Endothelial cell of umbilical vein (primary cell): ENCODE measurements around the gene IGFBP1. TPM values are rescaled to one million over a fixed set of nuclear protein-coding genes. Genes with fewer than 3 reads are reported as not detected.

Source experiments
- BruUV-seq: library from RNA; stranded (reverse); fragments of 400-500 nt; replicated peaks from 2 replicates; lab custom pipeline; 2021; lab: Mats Ljungman, UMichigan
- CTCF ChIA-PET: fragments of 300-600, 350-600 bp; sonication (Branson Sonifier 250); formaldehyde crosslinking; loops from one replicate; lab custom pipeline; 2021; ENCODE audit warnings: antibody characterized with exemption, inconsistent platforms; lab: Charles Lee
- POLR2A ChIA-PET: fragments of 300-600, 350-600 bp; sonication (Branson Sonifier 250); formaldehyde crosslinking; loops from one replicate; lab custom pipeline; 2021; ENCODE audit warnings: antibody characterized with exemption, inconsistent platforms; lab: Charles Lee
- DNase-seq: peaks from one replicate; pipeline ENCODE4 v3.0.0-alpha.2; 2011; ENCODE audit warnings: low read depth, low spot score
- FAIRE-seq: peaks from 2 replicates; lab custom pipeline; 2011; peaks lifted over from hg19 to GRCh38; lab: Jason Lieb, UNC
- H2AFZ ChIP-seq: 2 replicates; pipeline ENCODE4 v1.6.0; 2012; ENCODE audit warnings: low read depth, low read length, control low read depth, inconsistent platforms
- H3K27ac ChIP-seq: 2 replicates; pipeline ENCODE4 v1.5.1; 2011; ENCODE audit warnings: low read depth, mild to moderate bottlenecking, control low read depth, low read length, moderate library complexity; ENCODE audit not compliant: insufficient read depth
- H3K27me3 ChIP-seq, 2 experiments: 2 replicates each; pipeline versions ENCODE4 v1.6.0 to v1.6.1; 2011; ENCODE audit warnings: low read length in 2 of 2, mixed read lengths in 1 of 2; ENCODE audit not compliant: control insufficient read depth in 2 of 2, insufficient read depth in 2 of 2
- H3K36me3 ChIP-seq, 2 experiments: 2 replicates in 1 of 2; 3 replicates in 1 of 2; pipeline ENCODE4 v1.5.1; 2011; ENCODE audit warnings: low read length in 2 of 2, mild to moderate bottlenecking in 1 of 2, moderate library complexity in 1 of 2; ENCODE audit not compliant: control insufficient read depth in 2 of 2, insufficient read depth in 2 of 2; ENCODE audit errors: extremely low read depth in 1 of 2
- H3K4me1 ChIP-seq: 3 replicates; pipeline ENCODE4 v1.5.1; 2011; ENCODE audit warnings: mild to moderate bottlenecking, low read length; ENCODE audit not compliant: control insufficient read depth, insufficient read depth; ENCODE audit errors: extremely low read depth
- H3K4me2 ChIP-seq: 2 replicates; pipeline ENCODE4 v1.6.1; 2011; ENCODE audit warnings: low read length, control low read depth, mixed read lengths; ENCODE audit not compliant: insufficient read depth
- H3K4me3 ChIP-seq, 3 experiments: fragments of 200-600 bp in 1 of 3; sonication (generic), shearing (Covaris generic) in 1 of 3; replicated peaks in 1 of 3; 2 replicates each; pipeline ENCODE4 v1.5.1; 2011 to 2016; ENCODE audit warnings: control low read depth in 3 of 3, low read length in 3 of 3, mild to moderate bottlenecking in 2 of 3, inconsistent platforms in 1 of 3, low read depth in 1 of 3, moderate library complexity in 1 of 3; ENCODE audit not compliant: insufficient read depth in 1 of 3
- H3K79me2 ChIP-seq: 2 replicates; pipeline ENCODE4 v1.6.0; 2012; ENCODE audit warnings: low read length, inconsistent platforms; ENCODE audit not compliant: control insufficient read depth, insufficient read depth
- H3K9ac ChIP-seq: replicated peaks from 2 replicates; pipeline ENCODE3; 2011; ENCODE audit warnings: low read length, control low read depth; ENCODE audit not compliant: insufficient read depth; ENCODE audit errors: extremely low read depth
- H3K9me1 ChIP-seq: replicated peaks from 3 replicates; pipeline ENCODE4 v1.6.0; 2011; ENCODE audit warnings: mild to moderate bottlenecking, low read length; ENCODE audit not compliant: control insufficient read depth, insufficient read depth; ENCODE audit errors: extremely low read depth
- H3K9me3 ChIP-seq: replicated peaks from 2 replicates; pipeline ENCODE4 v1.5.1; 2012; ENCODE audit warnings: low read length, inconsistent platforms; ENCODE audit not compliant: control insufficient read depth, insufficient read depth
- H4K20me1 ChIP-seq: replicated peaks from 2 replicates; pipeline ENCODE3; 2011; ENCODE audit warnings: mild to moderate bottlenecking, low read length; ENCODE audit not compliant: control insufficient read depth, insufficient read depth; ENCODE audit errors: extremely low read depth
- POLR2A ChIP-seq: IDR thresholded peaks from 2 replicates; pipeline ENCODE4 v1.6.1; 2012; ENCODE audit warnings: low read depth, mild to moderate bottlenecking, control low read depth, low read length
- dilution Hi-C: fragments of 300-500 bp; cut with MboI; formaldehyde crosslinking; loops from one replicate; pipeline ENCODE4 v1.15.0; 2019; ENCODE audit warnings: low sequenced_read_pairs; ENCODE audit not compliant: extremely low pct_ligation_motif_present
- intact Hi-C: fragments of 100-400 bp; cut with micrococcal nuclease; formaldehyde crosslinking; loops from one replicate; pipeline ENCODE4 v1.10.0; 2022
- polyA plus RNA-seq, 4 experiments: library from polyadenylated mRNA; depleted of rRNA in 3 of 4; stranded (reverse) in 3 of 4; unstranded in 1 of 4; fragments of >200 nt; gene quantifications; 2 replicates each; pipeline versions ENCODE4 v1.2.1 to v1.2.3, GENCODE V29; 2011 to 2012; ENCODE audit warnings: missing spikeins in 1 of 4
- total RNA-seq: library from RNA; stranded (reverse); gene quantifications from 2 replicates; pipeline ENCODE4 v1.2.3, GENCODE V29; 2021
- TF ChIP-seq, protein P1 (sequence below): IDR thresholded peaks from 2 replicates; pipeline ENCODE4 v1.6.1; 2011; ENCODE audit not compliant: insufficient read depth, insufficient read length
- TF ChIP-seq, protein P2 (sequence below), 2 donors: IDR thresholded peaks; 1 replicate in 1 of 2; 2 replicates in 1 of 2; pipeline ENCODE4 v1.5.1; 2011; ENCODE audit warnings: low read length in 2 of 2, mild to moderate bottlenecking in 2 of 2, moderate library complexity in 2 of 2, control low read depth in 1 of 2, inconsistent platforms in 1 of 2, low read depth in 1 of 2; ENCODE audit not compliant: insufficient read depth in 1 of 2; ENCODE audit errors: extremely low read depth in 1 of 2

The IGFBP1 gene
- total and polyA plus RNA-seq, 2 donors (not counting 3 experiments of a cell fraction or from before 2014, with no cell fraction given) = 0.57 to 4.0 TPM

GRCh38 chr7:45863715-45864114 lies 24.6 kb upstream of the IGFBP1 start:
- CTCF ChIA-PET = interaction anchor here (0.7 to 1.0 kb wide), 3 partner anchors 59 to 1316 kb away, joined by 3 to 4 read pairs (median 3); no protein-coding TSS in a partner anchor
- FAIRE-seq = no peak

More at GRCh38 chr7:45863715-45864114, 24.6 kb upstream of the IGFBP1 start:
- H4K20me1 ChIP-seq = no peaks in the 10 kb centered on the region
- H3K27ac ChIP-seq = no peak overlapping the region
- peaks cover 0 to 4% of the 10 kb centered on the region in 2 experiments for H3K27me3 ChIP-seq
- no TSS peak for BruUV-seq
- H3K79me2 ChIP-seq = no peaks in the 10 kb centered on the region
- no peak overlapping the region for H3K9ac ChIP-seq
- no peak overlapping the region for H3K4me2 ChIP-seq
- H3K4me1 ChIP-seq = peaks cover 4% of the 10 kb centered on the region
- no peak for DNase-seq
- no peak overlapping the region for H2AFZ ChIP-seq
- dilution Hi-C loops = no loop called here
- TF ChIP-seq POLR2A = no peak
- TF ChIP-seq, protein P1, sequence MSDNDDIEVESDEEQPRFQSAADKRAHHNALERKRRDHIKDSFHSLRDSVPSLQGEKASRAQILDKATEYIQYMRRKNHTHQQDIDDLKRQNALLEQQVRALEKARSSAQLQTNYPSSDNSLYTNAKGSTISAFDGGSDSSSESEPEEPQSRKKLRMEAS = no peak
- TF ChIP-seq, protein P2, sequence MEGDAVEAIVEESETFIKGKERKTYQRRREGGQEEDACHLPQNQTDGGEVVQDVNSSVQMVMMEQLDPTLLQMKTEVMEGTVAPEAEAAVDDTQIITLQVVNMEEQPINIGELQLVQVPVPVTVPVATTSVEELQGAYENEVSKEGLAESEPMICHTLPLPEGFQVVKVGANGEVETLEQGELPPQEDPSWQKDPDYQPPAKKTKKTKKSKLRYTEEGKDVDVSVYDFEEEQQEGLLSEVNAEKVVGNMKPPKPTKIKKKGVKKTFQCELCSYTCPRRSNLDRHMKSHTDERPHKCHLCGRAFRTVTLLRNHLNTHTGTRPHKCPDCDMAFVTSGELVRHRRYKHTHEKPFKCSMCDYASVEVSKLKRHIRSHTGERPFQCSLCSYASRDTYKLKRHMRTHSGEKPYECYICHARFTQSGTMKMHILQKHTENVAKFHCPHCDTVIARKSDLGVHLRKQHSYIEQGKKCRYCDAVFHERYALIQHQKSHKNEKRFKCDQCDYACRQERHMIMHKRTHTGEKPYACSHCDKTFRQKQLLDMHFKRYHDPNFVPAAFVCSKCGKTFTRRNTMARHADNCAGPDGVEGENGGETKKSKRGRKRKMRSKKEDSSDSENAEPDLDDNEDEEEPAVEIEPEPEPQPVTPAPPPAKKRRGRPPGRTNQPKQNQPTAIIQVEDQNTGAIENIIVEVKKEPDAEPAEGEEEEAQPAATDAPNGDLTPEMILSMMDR (IDR thresholded peaks at IDR 0.05; ENCODE audit: extremely low read depth in 1 of 2, insufficient read depth in 1 of 2, low read depth in 1 of 2, low read length in 2 of 2) = peak; percentile 7 to 20
- intact Hi-C loops = no loop called here
- H3K4me3 ChIP-seq = no peak overlapping the region
- H3K36me3 ChIP-seq = no peaks in the 10 kb centered on the region
- POLR2A ChIA-PET = no interaction called here
- no peaks in the 10 kb centered on the region for H3K9me1 ChIP-seq
- no peaks in the 10 kb centered on the region for H3K9me3 ChIP-seq
